ENCODE results near the gene POC1B. TPM values are rescaled to one million over a fixed set of nuclear protein-coding genes. Genes with fewer than 3 reads are reported as not detected.
A peak's percentile ranks its signal among the peaks of the same experiment; 100 is the strongest.

POC1B gene
- total RNA-seq, 3 donors from 2014 or later: 16.0 to 30.4 (median 27.9) TPM

DNA sequence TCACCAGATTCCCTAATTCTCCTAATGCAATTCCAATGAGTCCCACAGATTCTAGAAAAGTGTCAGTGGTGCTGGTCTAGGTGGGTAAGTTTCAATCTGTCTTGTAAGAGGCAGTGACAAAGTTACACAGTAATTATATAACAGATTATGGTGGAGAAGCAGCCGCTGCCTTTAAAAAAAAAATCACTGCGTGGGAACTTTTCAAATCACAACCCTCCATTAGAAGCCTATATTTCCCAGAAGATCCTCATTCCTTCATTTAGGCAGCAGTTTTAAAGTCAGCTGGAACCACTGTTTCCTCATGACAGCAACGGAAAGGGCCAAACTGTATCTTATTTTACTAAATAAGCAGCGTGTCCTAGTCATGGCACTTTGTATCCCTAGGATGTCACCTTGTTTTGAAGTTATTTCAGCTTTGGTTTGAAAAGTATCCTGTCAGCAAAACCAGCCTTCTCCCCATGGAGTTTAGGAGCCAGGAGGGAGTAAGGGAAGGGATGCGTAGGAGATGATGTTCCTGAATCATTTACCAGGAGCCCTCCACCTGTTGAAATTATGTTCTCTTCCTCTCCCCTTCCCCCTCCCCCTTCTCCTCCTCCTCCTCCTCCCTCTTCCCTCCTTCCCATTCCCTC, 145.9 kb downstream of the POC1B start:
- no peak for DNase-seq (ENCODE audit: low spot score in 2 of 2)
- Histone ChIP-seq H3K36me3 (no peaks in the 10 kb centered on the region), H3K4me1 (peaks cover 2 to 11% of the 10 kb centered on the region in 2 donors), H3K27ac (no peak overlapping the region), H3K9me3 (no peaks in the 10 kb centered on the region), H3K4me3 (no peak overlapping the region), H3K27me3 (no peaks in the 10 kb centered on the region)
- TF ChIP-seq POLR2A (IDR thresholded peaks at IDR 0.05) (no peak), POLR2AphosphoS5 (IDR thresholded peaks at IDR 0.05) (no peak), CTCF (IDR thresholded peaks at IDR 0.05) (no peak)
- intact Hi-C loops (cut with DNase I; ENCODE audit: low total_unique reads): no loop called here

GRCh38 chr12:89379148-89379838, 146.6 kb downstream of the POC1B start:
- no peaks in the 10 kb centered on the region for H3K9me3 ChIP-seq
- H3K27ac ChIP-seq: no peak overlapping the region
- H3K27me3 ChIP-seq: no peaks in the 10 kb centered on the region
- H3K4me1 ChIP-seq: peaks cover 2 to 7% of the 10 kb centered on the region in 2 donors
- DNase-seq (ENCODE audit: low spot score in 2 of 2): no peak
- TF ChIP-seq POLR2A (IDR thresholded peaks at IDR 0.05): no peak
- TF ChIP-seq CTCF (IDR thresholded peaks at IDR 0.05): no peak
- TF ChIP-seq POLR2AphosphoS5 (IDR thresholded peaks at IDR 0.05): no peak
- H3K36me3 ChIP-seq: no peaks in the 10 kb centered on the region
- intact Hi-C loops (cut with DNase I; ENCODE audit: low total_unique reads): no loop called here
- no peak overlapping the region for H3K4me3 ChIP-seq

DNA sequence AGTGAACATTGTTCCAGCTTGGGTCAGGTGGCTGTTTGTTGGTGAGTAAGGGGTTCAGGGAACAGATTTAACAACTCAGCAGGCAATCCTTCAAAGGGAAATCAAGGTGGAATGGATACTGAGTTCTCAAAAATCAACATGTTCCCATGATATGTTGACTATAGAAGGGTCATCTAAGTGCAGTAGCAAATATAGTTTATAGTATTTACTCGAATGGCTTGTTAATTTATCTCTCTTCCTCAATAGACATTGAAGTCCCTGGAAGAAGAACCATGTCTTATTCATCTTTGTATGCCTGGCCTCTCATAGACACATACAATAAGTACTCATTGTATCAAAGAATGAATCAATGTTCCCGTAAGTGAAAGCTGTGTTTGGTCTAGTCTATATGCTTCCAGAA, 149.0 kb downstream of the POC1B start:
- TF ChIP-seq POLR2AphosphoS5 (IDR thresholded peaks at IDR 0.05) (no peak), CTCF (IDR thresholded peaks at IDR 0.05) (no peak), POLR2A (IDR thresholded peaks at IDR 0.05) (no peak)
- H3K27ac ChIP-seq: no peak overlapping the region
- no peaks in the 10 kb centered on the region for H3K9me3 ChIP-seq
- peaks cover 0 to 3% of the 10 kb centered on the region in 2 donors for H3K4me1 ChIP-seq
- H3K36me3 ChIP-seq: no peaks in the 10 kb centered on the region
- DNase-seq (ENCODE audit: low spot score in 2 of 2): no peak
- H3K27me3 ChIP-seq: no peaks in the 10 kb centered on the region
- intact Hi-C loops (cut with DNase I; ENCODE audit: low total_unique reads): no loop called here
- H3K4me3 ChIP-seq: no peak overlapping the region

DNA sequence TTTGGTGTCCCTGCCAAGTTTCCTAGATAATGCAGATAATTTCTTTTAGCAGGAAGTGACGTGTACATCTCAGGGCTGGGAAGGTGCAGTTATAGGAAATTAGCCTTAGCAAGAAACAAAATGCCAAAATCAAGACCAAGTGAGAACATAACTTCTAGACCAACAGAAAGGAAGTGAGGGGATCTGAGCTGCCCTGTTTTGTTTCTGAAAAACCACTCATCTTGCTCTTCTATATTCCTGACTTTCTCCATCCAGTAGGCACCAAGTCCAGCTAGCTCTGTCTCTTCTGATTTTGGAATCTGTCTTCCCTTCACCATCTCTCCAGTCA, 149.7 kb downstream of the POC1B start:
- Histone ChIP-seq H3K4me3 (no peak overlapping the region), H3K9me3 (no peaks in the 10 kb centered on the region), H3K27me3 (no peaks in the 10 kb centered on the region), H3K36me3 (no peaks in the 10 kb centered on the region), H3K4me1 (peaks cover 0 to 3% of the 10 kb centered on the region in 2 donors), H3K27ac (no peak overlapping the region)
- TF ChIP-seq CTCF (IDR thresholded peaks at IDR 0.05) (no peak), POLR2AphosphoS5 (IDR thresholded peaks at IDR 0.05) (no peak), POLR2A (IDR thresholded peaks at IDR 0.05) (no peak)
- intact Hi-C loops (cut with DNase I; ENCODE audit: low total_unique reads): no loop called here
- no peak for DNase-seq (ENCODE audit: low spot score in 2 of 2)

GRCh38 chr12:89373763-89374572, 151.9 kb downstream of the POC1B start:
- intact Hi-C loops (cut with DNase I; ENCODE audit: low total_unique reads): no loop called here
- no peaks in the 10 kb centered on the region for H3K9me3 ChIP-seq
- no peak for TF ChIP-seq POLR2A (IDR thresholded peaks at IDR 0.05)
- no peak for TF ChIP-seq CTCF (IDR thresholded peaks at IDR 0.05)
- no peak for TF ChIP-seq POLR2AphosphoS5 (IDR thresholded peaks at IDR 0.05)
- peaks cover 0 to 3% of the 10 kb centered on the region in 2 donors for H3K4me1 ChIP-seq
- DNase-seq (ENCODE audit: low spot score in 2 of 2): peak in 1 of 2 donors; percentile 55
- peak overlapping the region; percentile 75 to 82 for H3K27ac ChIP-seq
- H3K27me3 ChIP-seq: no peaks in the 10 kb centered on the region
- no peaks in the 10 kb centered on the region for H3K36me3 ChIP-seq
- no peak overlapping the region for H3K4me3 ChIP-seq
